Naive thymus-derived CD8-positive, alpha-beta T cell (primary cell): ENCODE data around the gene FTL. TPM values are rescaled to one million over a fixed set of nuclear protein-coding genes. Genes with fewer than 3 reads are reported as not detected.

Experiments
- ATAC-seq, 2 donors: fragments of 150-1000 bp; cut with Tn5 transposase in 1 of 2; sonication (Bioruptor Pico), chemical (Tn5 transposase) in 1 of 2; 1 replicate in 1 of 2; 2 replicates in 1 of 2; pipeline ENCODE4 v1.10.0; 2021; ENCODE audit warnings: mild to moderate bottlenecking in 2 of 2, moderate library complexity in 2 of 2
- POLR2A ChIA-PET: fragments of 350-600 bp; sonication (Branson Sonifier 250); formaldehyde crosslinking; loops from one replicate; lab custom pipeline; 2021; ENCODE audit warnings: antibody characterized with exemption; lab: Charles Lee
- DNase-seq, 10 donors: peaks; one replicate each; pipeline versions ENCODE4 v3.0.0 to v3.0.0-alpha.2; 2020 to 2022
- H3K27ac Mint-ChIP-seq, 10 donors: one replicate each; pipeline ENCODE4 v1.8.0; 2020 to 2022; ENCODE audit warnings: mild to moderate bottlenecking in 10 of 10, mixed read lengths in 10 of 10, moderate library complexity in 4 of 10, inconsistent platforms in 1 of 10
- H3K27me3 Mint-ChIP-seq, 5 donors: one replicate each; pipeline ENCODE4 v1.8.0; 2021 to 2022; ENCODE audit warnings: mixed read lengths in 5 of 5
- H3K36me3 Mint-ChIP-seq, 3 donors: one replicate each; pipeline ENCODE4 v1.8.0; 2020 to 2022; ENCODE audit warnings: mixed read lengths in 3 of 3, mild to moderate bottlenecking in 2 of 3, inconsistent platforms in 1 of 3
- H3K4me1 Mint-ChIP-seq, 4 donors: one replicate each; pipeline ENCODE4 v1.8.0; 2021 to 2022; ENCODE audit warnings: mixed read lengths in 4 of 4
- H3K4me3 Mint-ChIP-seq, 10 donors: one replicate each; pipeline ENCODE4 v1.8.0; 2020 to 2022; ENCODE audit warnings: mild to moderate bottlenecking in 10 of 10, mixed read lengths in 10 of 10, moderate library complexity in 6 of 10, inconsistent platforms in 1 of 10
- H3K9me3 Mint-ChIP-seq, 9 donors: one replicate each; pipeline ENCODE4 v1.8.0; 2020 to 2022; ENCODE audit warnings: mixed read lengths in 9 of 9, mild to moderate bottlenecking in 3 of 9, inconsistent platforms in 1 of 9, moderate library complexity in 1 of 9
- polyA plus RNA-seq, 3 donors: library from polyadenylated mRNA; unstranded; fragments of 300-500 nt; fragmentation: Illumina TruSeq; gene quantifications; one replicate each; pipeline ENCODE4 v1.2.3, GENCODE V29; 2021
- total RNA-seq, 8 experiments: library from RNA in 2 of 8; stranded (reverse) in 2 of 8; gene quantifications; one replicate each; pipeline ENCODE4 v1.2.3 and lab custom pipeline; 2021 to 2026

FTL gene
- total and polyA plus RNA-seq, 5 experiments from 2014 or later: 1,370 to 4,899 (median 4,833) TPM

DNA sequence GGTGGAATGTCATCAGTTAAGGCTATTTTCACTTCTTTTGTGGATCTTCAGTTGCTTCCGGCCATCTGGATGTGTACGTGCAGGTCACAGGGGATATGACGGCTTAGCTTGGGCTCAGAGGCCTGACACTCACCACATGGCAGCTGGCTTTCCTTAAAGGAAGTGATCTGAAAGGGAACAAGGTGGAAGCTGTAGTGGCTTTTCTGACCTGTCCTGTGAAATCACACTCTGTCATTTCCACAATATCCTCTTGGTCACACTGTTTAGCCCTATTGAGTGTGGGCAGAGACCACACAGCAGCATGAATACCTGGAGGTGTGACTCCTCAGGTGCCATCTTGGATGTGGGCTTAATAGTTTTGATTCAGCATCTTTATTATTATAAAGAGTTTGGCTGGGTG is 14.9 kb upstream of the FTL start:
- no peak for DNase-seq
- H3K27ac Mint-ChIP-seq: no peak overlapping the region
- POLR2A ChIA-PET: no interaction called here
- H3K27me3 Mint-ChIP-seq: no peaks in the 10 kb centered on the region
- no peaks in the 10 kb centered on the region for H3K36me3 Mint-ChIP-seq
- no peak for ATAC-seq
- no peak overlapping the region for H3K4me3 Mint-ChIP-seq
- H3K9me3 Mint-ChIP-seq: peaks cover 0 to 5% (median 0%) of the 10 kb centered on the region in 9 donors
- peaks cover 2 to 6% (median 3%) of the 10 kb centered on the region in 4 donors for H3K4me1 Mint-ChIP-seq

DNA sequence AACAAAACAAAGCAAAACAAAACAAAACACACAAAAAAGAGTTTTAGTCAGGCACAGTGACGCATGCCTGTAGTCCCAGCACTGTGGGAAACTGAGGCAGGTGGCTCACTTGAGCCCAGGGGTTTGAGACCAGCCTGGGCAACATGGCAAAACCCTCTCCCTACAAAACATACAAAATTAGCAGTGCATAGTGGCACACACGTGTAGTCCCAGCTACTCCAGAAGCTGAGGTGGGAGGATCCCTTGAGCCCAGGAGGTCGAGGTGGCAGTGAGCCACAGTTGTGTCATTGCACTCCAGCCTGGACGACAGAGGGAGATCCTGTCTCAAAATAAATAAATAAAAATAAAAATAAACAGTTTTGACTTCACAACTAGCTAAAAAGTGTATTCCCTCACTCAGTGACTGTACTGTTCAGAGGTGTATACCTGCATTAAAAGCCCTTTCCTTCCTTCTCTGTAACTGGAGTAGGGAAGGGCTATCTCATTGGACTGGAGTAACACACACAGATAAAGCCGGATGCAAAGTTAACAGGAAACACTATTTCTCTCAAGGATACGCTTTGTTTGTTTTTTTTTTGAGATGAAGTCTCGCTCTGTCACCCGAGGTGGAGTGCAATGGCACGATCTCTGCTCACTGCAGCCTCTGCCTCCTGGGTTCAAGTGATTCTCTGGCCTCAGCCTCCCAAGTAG is 14.1 kb upstream of the FTL start:
- ATAC-seq (no peak), DNase-seq (no peak)
- POLR2A ChIA-PET: interaction anchor here (1.1 kb wide), 1 partner anchor 10 kb away, joined by 3 read pairs; no protein-coding TSS in a partner anchor
- Mint-ChIP-seq H3K36me3 (peaks cover 0 to under 1% (median 0%) of the 10 kb centered on the region in 3 donors), H3K4me1 (peaks cover 5 to 13% (median 11%) of the 10 kb centered on the region in 4 donors), H3K4me3 (no peak overlapping the region), H3K9me3 (peaks cover 0 to 5% (median 0%) of the 10 kb centered on the region in 9 donors), H3K27ac (no peak overlapping the region), H3K27me3 (no peaks in the 10 kb centered on the region)

DNA sequence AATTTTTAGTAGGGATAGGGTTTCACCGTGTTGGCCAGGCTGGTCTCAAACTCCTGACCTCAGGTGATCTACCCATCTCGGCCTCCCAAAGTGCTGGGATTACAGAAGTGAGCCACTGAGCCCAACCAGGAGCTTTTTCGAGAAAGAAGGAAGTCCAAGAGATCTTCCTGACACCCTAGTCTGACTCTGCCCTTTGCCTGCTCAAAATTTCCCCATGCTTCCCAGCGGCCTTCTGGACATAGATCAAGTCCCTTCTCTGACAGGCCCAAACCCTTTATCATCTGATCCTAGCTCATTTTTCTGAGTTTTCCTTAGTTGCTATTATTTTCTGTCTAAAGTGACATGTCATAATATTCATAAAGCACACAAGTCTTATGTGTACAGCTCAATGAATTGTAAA is 12.0 kb upstream of the FTL start:
- ATAC-seq (no peak), DNase-seq (no peak)
- H3K4me1 Mint-ChIP-seq: peaks cover 12 to 32% (median 24%) of the 10 kb centered on the region in 4 donors
- H3K36me3 Mint-ChIP-seq: peaks cover 0 to 19% (median 4%) of the 10 kb centered on the region in 3 donors
- no peaks in the 10 kb centered on the region for H3K27me3 Mint-ChIP-seq
- H3K27ac Mint-ChIP-seq: peak overlapping the region in 1 of 10 donors; percentile 31
- peak overlapping the region in 9 of 10 donors; percentile 2 to 86 (median 39) for H3K4me3 Mint-ChIP-seq
- H3K9me3 Mint-ChIP-seq: peaks cover 0 to 4% (median 0%) of the 10 kb centered on the region in 9 donors
- POLR2A ChIA-PET: interaction anchor here (0.7 to 3.7 kb wide), 2 partner anchors 12 to 57 kb away, joined by 3 to 51 read pairs; partner anchors contain the start of gene FTL

DNA sequence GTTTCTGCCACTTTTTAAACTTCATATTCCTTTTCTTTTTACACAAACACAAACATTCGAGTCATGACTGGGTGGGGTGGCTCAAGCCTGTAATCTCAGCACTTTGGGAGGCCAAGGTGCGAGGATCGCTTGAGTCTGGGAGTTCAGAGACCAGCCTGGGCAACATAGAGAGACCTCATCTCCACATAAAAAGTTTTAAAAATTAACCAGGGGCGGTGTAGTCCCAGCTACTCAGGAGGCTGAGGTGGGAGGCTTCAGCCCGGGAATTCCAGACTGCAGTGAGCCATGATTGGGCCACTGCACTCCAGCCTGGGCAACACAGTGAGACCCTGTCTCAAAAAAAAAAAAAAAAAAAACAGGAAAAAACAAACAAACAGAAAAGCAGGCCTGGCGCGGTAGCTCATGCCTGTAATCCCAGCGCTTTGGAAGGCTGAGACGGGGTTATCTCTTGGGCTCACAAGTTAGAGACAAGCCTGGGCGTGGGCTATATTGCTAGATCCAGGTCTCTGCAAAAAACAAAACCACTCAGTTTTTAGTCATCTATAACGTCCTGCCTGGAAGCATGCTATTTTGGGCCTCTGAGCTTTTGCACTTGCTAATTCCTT is 11.0 kb upstream of the FTL start:
- no peak for ATAC-seq
- Mint-ChIP-seq H3K27ac (peak overlapping the region; percentile 84 to 97 (median 92)), H3K4me1 (peaks cover 12 to 35% (median 27%) of the 10 kb centered on the region in 4 donors), H3K9me3 (no peaks in the 10 kb centered on the region), H3K4me3 (peak overlapping the region; percentile 84 to 95 (median 90)), H3K36me3 (peaks cover 0 to 25% (median 4%) of the 10 kb centered on the region in 3 donors), H3K27me3 (no peaks in the 10 kb centered on the region)
- POLR2A ChIA-PET: interaction anchor here (0.6 to 3.7 kb wide), 8 partner anchors 11 to 172 kb away, joined by 3 to 51 read pairs (median 6); partner anchors contain the start of genes FTL, GYS1 and NUCB1
- DNase-seq: no peak

DNA sequence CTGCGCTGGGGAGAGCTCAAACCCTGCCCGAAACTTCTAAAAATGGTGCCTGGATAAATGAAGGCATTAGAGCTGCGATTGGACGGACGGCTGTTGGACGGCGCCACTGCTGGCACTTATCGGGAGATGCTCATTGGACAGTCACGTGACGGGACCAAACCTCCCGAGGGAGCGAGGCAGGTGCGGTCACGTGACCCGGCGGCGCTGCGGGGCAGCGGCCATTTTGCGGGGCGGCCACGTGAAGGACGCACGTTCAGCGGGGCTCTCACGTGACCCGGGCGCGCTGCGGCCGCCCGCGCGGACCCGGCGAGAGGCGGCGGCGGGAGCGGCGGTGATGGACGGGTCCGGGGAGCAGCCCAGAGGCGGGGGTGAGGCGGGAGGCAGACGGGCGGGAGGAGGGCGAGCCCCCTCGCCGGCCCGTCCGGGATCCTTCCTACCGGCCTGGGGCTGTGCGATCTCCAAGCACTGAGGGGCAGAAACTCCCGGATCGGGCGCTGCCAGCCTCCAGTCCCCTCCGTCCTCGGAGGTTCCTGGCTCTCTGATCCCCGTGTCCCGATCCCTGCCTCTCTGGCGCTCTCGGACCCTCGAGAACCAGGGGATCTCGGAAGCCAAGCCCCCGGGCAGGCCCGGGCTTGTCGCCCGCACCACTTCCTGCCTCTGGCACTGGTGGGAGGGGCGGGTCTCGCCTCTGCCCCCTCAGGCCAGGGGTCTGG is 10.4 kb upstream of the FTL start, which contains the start of gene BAX:
TSS of gene BAX (plus strand) at position 281 of the 713 bp plus-strand sequence. CDS start at position 335, 54 bp downstream.
- POLR2A ChIA-PET: interaction anchor here (0.7 to 3.7 kb wide), 9 partner anchors 10 to 172 kb away, joined by 3 to 51 read pairs (median 8); partner anchors contain the start of genes FTL, GYS1, NUCB1 and PPP1R15A
- Mint-ChIP-seq H3K4me3 (peak within 1 kb of the TSS; percentile 84 to 95 (median 90)), H3K4me1 (peaks cover 12 to 38% (median 28%) of the 10 kb centered on the region in 4 donors), H3K9me3 (no peaks in the 10 kb centered on the region), H3K27me3 (no peaks in the 10 kb centered on the region), H3K27ac (peak within 1 kb of the TSS; percentile 84 to 97 (median 92)), H3K36me3 (peaks cover 0 to 25% (median 4%) of the 10 kb centered on the region in 3 donors)
- DNase-seq: peak; percentile 65 to 91 (median 76)
- ATAC-seq: peak; percentile 90 to 92

DNA sequence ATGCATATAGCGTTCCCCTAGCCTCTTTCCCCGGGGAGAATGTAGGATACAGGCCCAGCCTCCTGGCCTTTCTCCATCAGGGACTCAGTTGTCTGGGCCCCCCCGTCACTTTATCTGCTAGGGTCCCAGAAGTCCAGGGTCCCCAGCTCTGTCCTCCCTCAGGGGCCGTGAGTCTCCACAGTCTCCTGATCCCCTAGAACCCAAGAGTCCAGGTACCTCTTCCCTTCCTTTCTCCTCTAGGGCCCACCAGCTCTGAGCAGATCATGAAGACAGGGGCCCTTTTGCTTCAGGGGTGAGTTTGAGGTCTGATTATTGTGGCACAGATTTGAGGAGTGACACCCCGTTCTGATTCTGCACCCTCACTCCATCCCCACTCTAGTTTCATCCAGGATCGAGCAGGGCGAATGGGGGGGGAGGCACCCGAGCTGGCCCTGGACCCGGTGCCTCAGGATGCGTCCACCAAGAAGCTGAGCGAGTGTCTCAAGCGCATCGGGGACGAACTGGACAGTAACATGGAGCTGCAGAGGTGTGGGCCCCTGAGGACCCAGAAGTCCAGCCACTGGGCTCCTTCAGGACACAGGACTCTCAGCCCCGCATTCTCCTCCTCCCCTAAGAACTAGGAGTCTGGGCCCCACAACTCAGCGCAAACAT is 9.7 kb upstream of the FTL start:
- H3K9me3 Mint-ChIP-seq: no peaks in the 10 kb centered on the region
- H3K27me3 Mint-ChIP-seq: no peaks in the 10 kb centered on the region
- POLR2A ChIA-PET: interaction anchor here (0.7 to 3.7 kb wide), 5 partner anchors 10 to 83 kb away, joined by 3 to 51 read pairs (median 8); partner anchors contain the start of genes FTL, NUCB1 and PPP1R15A
- H3K27ac Mint-ChIP-seq: peak overlapping the region in 9 of 10 donors; percentile 82 to 91 (median 89)
- H3K4me1 Mint-ChIP-seq: peaks cover 12 to 41% (median 29%) of the 10 kb centered on the region in 4 donors
- H3K36me3 Mint-ChIP-seq: peaks cover 0 to 25% (median 4%) of the 10 kb centered on the region in 3 donors
- ATAC-seq (no peak), DNase-seq (no peak)
- H3K4me3 Mint-ChIP-seq: peak overlapping the region; percentile 84 to 95 (median 88)

DNA sequence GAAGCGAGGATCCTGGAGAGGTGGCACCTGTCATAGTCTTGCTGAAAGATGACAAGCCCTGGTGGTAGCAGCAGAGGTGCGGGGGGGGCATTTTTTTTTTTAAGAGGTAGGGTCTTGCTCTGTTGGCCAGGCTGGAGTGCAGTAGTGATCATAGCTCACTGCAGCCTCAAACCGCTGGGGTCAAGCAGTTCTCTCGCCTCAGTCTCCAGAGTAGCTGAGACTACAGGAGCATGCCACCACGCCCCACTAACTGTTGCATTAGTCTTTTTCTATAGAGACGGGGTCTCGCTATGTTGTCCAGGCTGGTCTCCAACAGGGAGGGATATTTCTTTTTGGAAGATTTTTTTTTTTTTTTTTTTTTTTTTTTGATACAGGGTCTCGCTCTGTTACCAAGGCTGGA is 7.1 kb upstream of the FTL start:
- ATAC-seq (no peak), DNase-seq (no peak)
- H3K27ac Mint-ChIP-seq: peak overlapping the region in 4 of 10 donors; percentile 7 to 43 (median 21)
- peaks cover 0 to 27% (median 4%) of the 10 kb centered on the region in 3 donors for H3K36me3 Mint-ChIP-seq
- H3K9me3 Mint-ChIP-seq: no peaks in the 10 kb centered on the region
- H3K4me1 Mint-ChIP-seq: peaks cover 23 to 61% (median 49%) of the 10 kb centered on the region in 4 donors
- no peaks in the 10 kb centered on the region for H3K27me3 Mint-ChIP-seq
- POLR2A ChIA-PET: interaction anchor here (0.5 to 0.7 kb wide), 3 partner anchors 35 to 719 kb away, joined by 3 to 5 read pairs (median 3); no protein-coding TSS in a partner anchor
- H3K4me3 Mint-ChIP-seq: peak overlapping the region in 3 of 10 donors; percentile 33 to 56 (median 36)

DNA sequence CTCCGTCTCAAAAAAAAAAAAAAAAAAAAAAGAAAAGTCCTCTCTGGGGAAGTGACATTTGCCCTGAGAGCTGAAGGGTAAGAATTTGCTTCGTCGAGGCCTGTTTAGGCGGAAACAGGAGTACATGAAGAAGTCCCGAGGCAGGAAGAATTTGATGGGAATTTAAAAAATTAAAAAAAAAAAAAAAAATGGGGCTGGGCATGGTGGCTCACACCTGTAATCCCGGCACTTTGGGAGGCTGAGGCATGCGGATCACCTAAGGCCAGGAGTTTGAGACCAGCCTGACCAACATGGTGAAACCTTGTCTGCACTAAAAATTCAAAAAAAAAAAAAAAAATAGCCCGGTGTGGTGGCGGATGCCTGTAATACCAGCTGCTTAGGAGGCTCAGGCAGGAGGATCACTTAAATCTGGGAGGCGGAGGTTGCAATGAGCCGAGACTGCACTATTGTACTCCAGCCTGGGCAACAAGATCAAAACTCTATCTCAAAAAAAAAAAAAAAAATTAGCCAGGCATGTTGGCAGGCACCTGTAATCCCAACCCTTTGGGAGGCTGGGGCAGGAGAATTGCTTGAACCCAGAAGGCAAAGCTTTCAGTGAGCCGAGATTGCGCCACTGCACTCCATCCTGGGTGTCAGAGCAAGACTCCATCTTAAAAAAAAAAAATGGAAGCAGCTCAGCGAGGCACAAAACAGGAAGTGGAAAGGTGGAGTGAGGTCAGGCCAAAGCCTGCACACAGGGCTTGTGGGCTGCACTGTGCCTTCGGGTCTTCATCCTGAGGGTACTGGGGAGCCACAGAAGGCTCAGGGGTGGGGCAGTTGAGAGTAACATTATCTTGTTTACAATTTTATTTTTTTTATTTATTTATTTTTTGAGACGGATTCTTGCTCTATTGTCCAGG is 5.5 kb upstream of the FTL start:
- ATAC-seq (no peak), DNase-seq (no peak)
- Mint-ChIP-seq H3K27me3 (no peaks in the 10 kb centered on the region), H3K4me1 (peaks cover 34 to 73% (median 63%) of the 10 kb centered on the region in 4 donors), H3K9me3 (no peaks in the 10 kb centered on the region), H3K4me3 (peak overlapping the region in 2 of 10 donors; percentile 54 to 74), H3K27ac (peak overlapping the region in 5 of 10 donors; percentile 19 to 72 (median 37)), H3K36me3 (peaks cover 0 to 27% (median 4%) of the 10 kb centered on the region in 3 donors)
- POLR2A ChIA-PET: interaction anchor here (0.6 to 1.8 kb wide), 12 partner anchors 10 to 490 kb away, joined by 3 to 6 read pairs (median 4); partner anchors contain the start of genes PPP1R15A and RUVBL2

DNA sequence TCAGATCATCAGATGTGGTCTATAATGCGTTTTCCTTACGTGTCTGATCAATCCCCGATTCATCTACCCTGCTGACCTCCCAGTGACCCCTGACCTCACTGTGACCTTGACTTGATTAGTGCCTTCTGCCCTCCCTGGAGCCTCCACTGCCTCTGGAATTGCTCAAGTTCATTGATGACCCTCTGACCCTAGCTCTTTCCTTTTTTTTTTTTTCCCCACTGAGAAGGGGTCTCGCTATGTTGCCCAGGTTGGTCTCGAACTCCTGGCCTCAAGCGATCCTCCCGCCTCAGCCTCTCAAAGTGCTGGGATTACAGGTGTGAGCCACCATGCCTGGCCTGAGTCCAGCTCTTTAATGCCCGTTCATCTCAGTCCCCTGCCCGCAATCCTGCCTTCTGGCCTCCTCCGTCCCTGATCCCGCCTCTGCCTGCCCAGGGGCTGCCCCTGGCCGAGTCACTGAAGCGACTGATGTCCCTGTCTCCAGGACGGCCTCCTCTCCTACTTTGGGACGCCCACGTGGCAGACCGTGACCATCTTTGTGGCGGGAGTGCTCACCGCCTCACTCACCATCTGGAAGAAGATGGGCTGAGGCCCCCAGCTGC is 4.0 kb upstream of the FTL start:
- ATAC-seq (no peak), DNase-seq (no peak)
- POLR2A ChIA-PET: interaction anchor here (0.5 to 2.3 kb wide), 3 partner anchors 9 to 324 kb away, joined by 3 to 8 read pairs (median 7); partner anchors contain the start of gene DBP
- Mint-ChIP-seq H3K27me3 (no peaks in the 10 kb centered on the region), H3K9me3 (no peaks in the 10 kb centered on the region), H3K27ac (peak overlapping the region; percentile 69 to 98 (median 85)), H3K4me3 (peak overlapping the region in 4 of 10 donors; percentile 34 to 98 (median 47)), H3K4me1 (peaks cover 36 to 71% (median 68%) of the 10 kb centered on the region in 4 donors), H3K36me3 (peaks cover 3 to 29% (median 4%) of the 10 kb centered on the region in 3 donors)

DNA sequence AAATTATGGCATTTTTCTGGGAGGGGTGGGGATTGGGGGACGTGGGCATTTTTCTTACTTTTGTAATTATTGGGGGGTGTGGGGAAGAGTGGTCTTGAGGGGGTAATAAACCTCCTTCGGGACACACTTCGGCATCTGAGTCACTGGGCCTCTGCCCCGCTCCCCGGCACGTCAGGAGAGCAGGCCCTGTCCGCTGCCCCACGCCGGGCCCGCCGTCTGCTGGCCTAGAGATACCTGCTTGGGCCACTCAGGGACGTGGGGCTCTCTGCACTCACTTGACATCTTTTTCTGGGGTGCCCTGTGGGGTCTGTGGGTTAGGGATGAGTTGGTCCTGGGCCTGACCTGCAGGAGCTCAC is 3.5 kb upstream of the FTL start:
- POLR2A ChIA-PET: interaction anchor here (0.5 to 2.3 kb wide), 7 partner anchors 9 to 598 kb away, joined by 3 to 8 read pairs (median 5); partner anchors contain the start of genes DBP, DHDH, GYS1 and RUVBL2
- peaks cover 33 to 73% (median 69%) of the 10 kb centered on the region in 4 donors for H3K4me1 Mint-ChIP-seq
- peak overlapping the region in 9 of 10 donors; percentile 46 to 100 (median 65) for H3K4me3 Mint-ChIP-seq
- ATAC-seq: no peak
- H3K27ac Mint-ChIP-seq: peak overlapping the region; percentile 88 to 99 (median 96)
- peaks cover 4 to 29% (median 8%) of the 10 kb centered on the region in 3 donors for H3K36me3 Mint-ChIP-seq
- no peaks in the 10 kb centered on the region for H3K9me3 Mint-ChIP-seq
- H3K27me3 Mint-ChIP-seq: no peaks in the 10 kb centered on the region
- no peak for DNase-seq
